ENCODE measurements around the gene SDHB. TPM values are rescaled to one million over a fixed set of nuclear protein-coding genes. Genes with fewer than 3 reads are reported as not detected.
"Not testable (repeated sequence)": the region's sequence is repeated elsewhere in the genome, so short reads cannot be mapped to it uniquely, and the experiment has no call there.

The SDHB gene
- total and polyA plus RNA-seq, 9 donors: 51.9 to 120 (median 63.1) TPM

- DNase-seq: no peak
- Histone ChIP-seq H3K4me1 (ENCODE audit: insufficient read depth) (no peaks in the 10 kb centered on the region), H3K27ac (no peak overlapping the region), H3K4me3 (no peak overlapping the region), H3K9me3 (no peaks in the 10 kb centered on the region), H3K36me3 (no peaks in the 10 kb centered on the region), H3K27me3 (no peaks in the 10 kb centered on the region)
- 74 to 83% (median 78%) methylated on average over 10 of the region's 10 CpGs for WGBS, 3 donors
- no peak for TF ChIP-seq CTCF (IDR thresholded peaks at IDR 0.05)
- TF ChIP-seq EP300 (IDR thresholded peaks at IDR 0.05): no peak
- no peak for TF ChIP-seq POLR2A (IDR thresholded peaks at IDR 0.05)
- intact Hi-C loops (cut with DNase I): loop anchor here in 2 of 4 donors (10.0 kb wide), 2 partner anchors 57 to 167 kb away; no protein-coding TSS in a partner anchor
These were observed 13.8 kb upstream of the SDHB start for GRCh38 chr1:17067465-17068240.

- DNase-seq: no peak
- intact Hi-C loops (cut with DNase I): loop anchor here in 2 of 4 donors (10.0 kb wide), 2 partner anchors 58 to 168 kb away; no protein-coding TSS in a partner anchor
- TF ChIP-seq POLR2A (IDR thresholded peaks at IDR 0.05): no peak
- no peak for TF ChIP-seq CTCF (IDR thresholded peaks at IDR 0.05)
- TF ChIP-seq EP300 (IDR thresholded peaks at IDR 0.05): no peak
- no peak overlapping the region for H3K4me3 ChIP-seq
- no peaks in the 10 kb centered on the region for H3K36me3 ChIP-seq
- no peak overlapping the region for H3K27ac ChIP-seq
- WGBS, 3 donors: 85 to 89% (median 88%) methylated on average over 3 of the region's 3 CpGs
- H3K4me1 ChIP-seq (ENCODE audit: insufficient read depth): no peaks in the 10 kb centered on the region
- H3K27me3 ChIP-seq: no peaks in the 10 kb centered on the region
- no peaks in the 10 kb centered on the region for H3K9me3 ChIP-seq
These were observed 13.2 kb upstream of the SDHB start for GRCh38 chr1:17067069-17067426.

DNA sequence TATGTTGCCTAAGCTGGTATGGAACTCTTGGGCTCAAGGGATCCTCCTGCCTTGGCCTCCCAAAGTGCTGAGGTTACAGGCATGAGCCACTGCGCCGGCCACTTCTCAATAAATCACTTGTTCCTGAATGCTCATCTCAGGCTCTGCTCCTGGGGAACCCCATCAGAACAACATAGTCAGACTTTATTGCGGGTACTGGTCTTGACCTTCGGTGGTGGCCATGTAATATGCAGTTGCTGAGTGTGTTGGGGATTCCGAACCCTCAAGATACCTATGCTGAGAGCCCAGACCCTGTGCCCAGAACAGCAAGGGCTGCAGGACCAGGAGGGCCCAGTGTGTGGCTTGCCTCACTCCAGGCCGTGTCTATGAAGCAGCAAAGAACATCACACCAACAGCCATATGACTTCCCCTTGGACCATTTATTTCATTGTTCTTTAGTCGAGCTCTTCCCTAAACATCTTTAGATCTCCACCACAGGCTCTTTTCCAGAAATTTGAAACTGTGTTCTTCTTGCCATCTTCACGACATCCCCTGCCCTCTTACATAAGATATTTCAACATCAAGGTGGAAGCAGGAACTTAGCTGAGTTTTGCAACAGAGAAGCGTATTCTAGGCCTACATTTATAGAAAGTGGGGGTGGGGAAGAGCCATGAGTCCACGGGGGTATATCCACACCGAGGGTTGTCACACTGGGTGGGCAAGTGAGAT lies 12.7 kb upstream of the SDHB start:
- no peak overlapping the region for H3K27ac ChIP-seq
- no peak overlapping the region for H3K4me3 ChIP-seq
- H3K9me3 ChIP-seq: no peaks in the 10 kb centered on the region
- intact Hi-C loops (cut with DNase I): loop anchor here in 2 of 4 donors (10.0 kb wide), 2 partner anchors 58 to 168 kb away; no protein-coding TSS in a partner anchor
- no peak for DNase-seq
- H3K4me1 ChIP-seq (ENCODE audit: insufficient read depth): no peaks in the 10 kb centered on the region
- H3K27me3 ChIP-seq: no peaks in the 10 kb centered on the region
- WGBS, 3 donors: 86 to 91% (median 87%) methylated on average over 11 of the region's 11 CpGs
- TF ChIP-seq CTCF (IDR thresholded peaks at IDR 0.05) (no peak), POLR2A (IDR thresholded peaks at IDR 0.05) (no peak), EP300 (IDR thresholded peaks at IDR 0.05) (no peak)
- H3K36me3 ChIP-seq: no peaks in the 10 kb centered on the region

DNA sequence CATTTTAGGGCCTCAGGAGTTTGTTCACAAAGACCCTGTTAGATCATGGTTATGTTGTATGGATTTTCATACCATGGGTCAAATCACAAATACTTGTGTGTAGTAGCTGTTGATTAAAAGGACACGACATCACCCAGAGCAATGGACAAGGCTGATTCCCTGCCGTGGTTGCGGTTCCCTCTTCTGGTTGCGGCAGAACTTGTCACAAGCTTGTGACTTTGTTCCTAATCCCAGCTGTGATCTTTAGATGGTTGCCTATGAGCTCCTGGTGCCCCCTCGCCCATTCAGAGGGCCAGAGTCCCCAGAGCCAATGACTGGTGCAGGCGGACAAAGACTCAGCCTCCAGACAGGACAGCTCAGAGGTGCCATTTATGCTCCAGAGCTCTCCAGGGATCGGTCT lies 11.8 kb upstream of the SDHB start:
- H3K36me3 ChIP-seq: no peaks in the 10 kb centered on the region
- H3K4me3 ChIP-seq: no peak overlapping the region
- TF ChIP-seq CTCF (IDR thresholded peaks at IDR 0.05): no peak
- no peak for TF ChIP-seq POLR2A (IDR thresholded peaks at IDR 0.05)
- TF ChIP-seq EP300 (IDR thresholded peaks at IDR 0.05): no peak
- WGBS, 3 donors: 82 to 94% (median 83%) methylated on average over 7 of the region's 7 CpGs
- H3K27ac ChIP-seq: no peak overlapping the region
- no peaks in the 10 kb centered on the region for H3K9me3 ChIP-seq
- intact Hi-C loops (cut with DNase I): loop anchor here in 2 of 4 donors (10.0 kb wide), 2 partner anchors 59 to 169 kb away; no protein-coding TSS in a partner anchor
- H3K27me3 ChIP-seq: no peaks in the 10 kb centered on the region
- no peaks in the 10 kb centered on the region for H3K4me1 ChIP-seq (ENCODE audit: insufficient read depth)
- no peak for DNase-seq

- H3K36me3 ChIP-seq; H3K9me3 ChIP-seq; H3K4me3 ChIP-seq; H3K27me3 ChIP-seq; DNase-seq; H3K4me1 ChIP-seq (ENCODE audit: insufficient read depth); H3K27ac ChIP-seq: not testable (repeated sequence)
- 69 to 78% (median 74%) methylated on average over 7 of the region's 7 CpGs for WGBS, 3 donors
- intact Hi-C loops (cut with DNase I): loop anchor here in 3 of 4 donors (5.0 to 10.0 kb wide), 3 partner anchors 62 to 175 kb away; no protein-coding TSS in a partner anchor
These were observed 8.9 kb upstream of the SDHB start for GRCh38 chr1:17062751-17063150.

Measured in ovary (tissue), 9 donors.